ENCODE results near the gene TAS2R39. TPM values are rescaled to one million over a fixed set of nuclear protein-coding genes. Genes with fewer than 3 reads are reported as not detected.

TAS2R39 gene
- total RNA-seq, 1 donor from 2014 or later, result not detected

DNA sequence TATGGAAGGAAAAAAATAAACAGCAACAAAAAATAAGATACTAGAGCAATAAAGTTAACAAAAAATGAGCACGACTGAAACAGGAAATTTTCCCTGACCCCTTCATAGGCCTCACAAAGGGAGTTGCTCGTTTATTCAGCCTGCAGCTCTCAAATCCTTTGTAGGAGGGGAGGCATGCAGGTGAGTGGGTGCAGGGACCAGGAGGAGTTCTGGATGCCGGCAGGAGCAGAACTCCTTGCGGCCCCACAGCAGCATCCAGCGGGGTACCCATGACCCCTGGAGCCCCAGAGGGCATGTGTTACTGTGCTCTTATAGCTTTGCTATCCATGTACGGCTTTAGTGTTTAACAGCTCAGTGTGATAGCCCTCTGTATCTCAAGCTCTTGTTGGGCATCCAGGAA lies 5.8 kb downstream of the TAS2R39 start:
- H3K4me1 Mint-ChIP-seq (ENCODE audit: unreplicated experiment), result no peaks in the 10 kb centered on the region
- no peaks in the 10 kb centered on the region for H3K36me3 Mint-ChIP-seq
- H3K27ac Mint-ChIP-seq, result no peak overlapping the region
- no peak overlapping the region for H3K4me3 Mint-ChIP-seq
- TF ChIP-seq, protein P1, sequence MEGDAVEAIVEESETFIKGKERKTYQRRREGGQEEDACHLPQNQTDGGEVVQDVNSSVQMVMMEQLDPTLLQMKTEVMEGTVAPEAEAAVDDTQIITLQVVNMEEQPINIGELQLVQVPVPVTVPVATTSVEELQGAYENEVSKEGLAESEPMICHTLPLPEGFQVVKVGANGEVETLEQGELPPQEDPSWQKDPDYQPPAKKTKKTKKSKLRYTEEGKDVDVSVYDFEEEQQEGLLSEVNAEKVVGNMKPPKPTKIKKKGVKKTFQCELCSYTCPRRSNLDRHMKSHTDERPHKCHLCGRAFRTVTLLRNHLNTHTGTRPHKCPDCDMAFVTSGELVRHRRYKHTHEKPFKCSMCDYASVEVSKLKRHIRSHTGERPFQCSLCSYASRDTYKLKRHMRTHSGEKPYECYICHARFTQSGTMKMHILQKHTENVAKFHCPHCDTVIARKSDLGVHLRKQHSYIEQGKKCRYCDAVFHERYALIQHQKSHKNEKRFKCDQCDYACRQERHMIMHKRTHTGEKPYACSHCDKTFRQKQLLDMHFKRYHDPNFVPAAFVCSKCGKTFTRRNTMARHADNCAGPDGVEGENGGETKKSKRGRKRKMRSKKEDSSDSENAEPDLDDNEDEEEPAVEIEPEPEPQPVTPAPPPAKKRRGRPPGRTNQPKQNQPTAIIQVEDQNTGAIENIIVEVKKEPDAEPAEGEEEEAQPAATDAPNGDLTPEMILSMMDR (conservative IDR thresholded peaks at IDR 0.05), result no peak
- peaks cover 1% of the 10 kb centered on the region for H3K27me3 Mint-ChIP-seq
- no peaks in the 10 kb centered on the region for H3K9me3 Mint-ChIP-seq
- DNase-seq (ENCODE audit: extremely low spot score, unreplicated experiment), result no peak

DNA sequence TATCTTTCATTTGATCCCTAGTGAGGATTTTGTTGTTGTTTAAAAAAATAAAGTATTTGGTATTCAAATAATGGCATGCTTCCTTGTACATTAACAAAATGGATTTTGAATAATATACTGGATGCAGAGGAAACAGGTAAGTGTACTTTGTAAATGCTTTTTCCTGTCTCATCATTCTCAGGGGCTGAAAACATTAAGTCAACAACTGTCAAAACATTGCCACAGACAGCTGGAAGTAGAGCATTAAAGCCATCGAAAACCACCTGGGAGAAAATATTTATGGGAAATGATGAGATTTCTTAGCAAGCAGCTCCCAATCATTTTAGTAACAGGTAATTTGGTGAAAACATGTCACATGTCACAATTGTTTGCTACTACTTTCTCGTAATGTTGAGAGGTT lies 10.7 kb downstream of the TAS2R39 start:
- no peaks in the 10 kb centered on the region for H3K27me3 Mint-ChIP-seq

DNA sequence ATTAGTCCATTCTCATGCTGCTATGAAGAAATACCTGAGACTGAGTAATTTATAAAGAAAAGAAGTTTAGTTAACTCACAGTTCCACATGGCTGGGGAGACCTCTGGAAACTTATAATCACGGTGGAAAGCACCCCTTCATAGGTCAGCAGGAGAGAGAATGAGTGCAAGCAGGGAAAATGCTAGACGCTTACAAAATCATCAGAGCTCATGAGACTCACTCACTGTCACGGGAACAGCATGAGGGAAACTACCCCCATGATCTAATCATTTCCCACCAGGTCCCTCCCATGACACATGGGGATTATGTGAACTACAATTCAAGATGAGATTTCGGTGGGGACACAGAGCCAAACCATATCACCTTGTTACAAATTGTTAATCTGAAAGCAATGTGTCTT lies 15.8 kb downstream of the TAS2R39 start:
- no peak for DNase-seq (ENCODE audit: extremely low spot score, unreplicated experiment)
- TF ChIP-seq, protein P1 (conservative IDR thresholded peaks at IDR 0.05), result no peak
- H3K27ac Mint-ChIP-seq, result no peak overlapping the region
- no peaks in the 10 kb centered on the region for H3K36me3 Mint-ChIP-seq
- H3K9me3 Mint-ChIP-seq, result no peaks in the 10 kb centered on the region
- H3K27me3 Mint-ChIP-seq, result no peaks in the 10 kb centered on the region
- H3K4me1 Mint-ChIP-seq (ENCODE audit: unreplicated experiment), result no peaks in the 10 kb centered on the region
- H3K4me3 Mint-ChIP-seq, result no peak overlapping the region

More for the DNA sequence above, 10.7 kb downstream of the TAS2R39 start:
- Mint-ChIP-seq H3K27ac (no peak overlapping the region), H3K9me3 (no peaks in the 10 kb centered on the region), H3K36me3 (no peaks in the 10 kb centered on the region), H3K4me3 (no peak overlapping the region), H3K4me1 (ENCODE audit: unreplicated experiment) (no peaks in the 10 kb centered on the region)
- TF ChIP-seq, protein P1 (conservative IDR thresholded peaks at IDR 0.05), result no peak
- DNase-seq (ENCODE audit: extremely low spot score, unreplicated experiment), result no peak

DNA sequence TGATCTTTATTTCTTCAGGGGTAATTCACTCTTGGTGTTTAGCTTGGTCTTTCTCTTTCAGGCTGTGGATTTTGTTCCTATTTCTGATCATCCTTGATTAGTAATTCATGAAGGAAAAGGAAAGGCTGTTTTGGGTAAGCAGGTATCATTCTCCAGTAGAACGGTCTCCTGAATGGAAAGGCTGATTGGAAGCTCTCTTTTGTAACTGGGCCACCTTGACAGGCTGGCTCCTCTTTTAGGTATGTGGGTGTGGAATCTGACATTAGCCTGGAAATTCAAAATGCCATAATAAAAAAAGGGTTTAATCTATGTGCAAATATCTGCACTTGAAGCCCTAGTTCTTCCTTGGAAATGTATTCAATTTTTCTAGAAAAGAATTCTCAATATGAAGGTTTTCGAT lies 18.9 kb downstream of the TAS2R39 start:
- Mint-ChIP-seq H3K9me3 (no peaks in the 10 kb centered on the region), H3K27me3 (no peaks in the 10 kb centered on the region), H3K4me3 (no peak overlapping the region), H3K36me3 (no peaks in the 10 kb centered on the region), H3K4me1 (ENCODE audit: unreplicated experiment) (no peaks in the 10 kb centered on the region), H3K27ac (no peak overlapping the region)
- DNase-seq (ENCODE audit: extremely low spot score, unreplicated experiment), result no peak
- TF ChIP-seq, protein P1 (conservative IDR thresholded peaks at IDR 0.05), result no peak

DNA sequence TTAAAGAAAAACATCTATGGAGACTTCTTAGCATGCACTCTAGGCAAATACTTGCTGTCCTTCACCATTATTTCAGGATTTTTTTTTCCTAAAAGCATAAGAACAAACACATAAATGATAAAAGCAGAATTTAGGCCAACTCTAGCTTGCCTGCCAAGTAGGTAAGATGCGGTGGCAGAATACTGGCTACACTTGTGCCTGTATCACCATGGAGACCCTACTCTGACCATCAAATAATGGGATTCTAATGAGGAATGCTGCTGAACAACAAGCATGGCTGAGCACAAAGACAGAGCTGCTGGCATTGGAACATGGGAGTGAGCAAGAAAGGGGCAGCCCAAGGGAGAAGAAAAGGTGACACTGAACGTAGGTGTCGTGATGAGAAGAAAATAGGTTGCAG lies 20.2 kb downstream of the TAS2R39 start:
- no peak overlapping the region for H3K4me3 Mint-ChIP-seq
- TF ChIP-seq, protein P1 (conservative IDR thresholded peaks at IDR 0.05), result no peak
- H3K27me3 Mint-ChIP-seq, result no peaks in the 10 kb centered on the region
- no peaks in the 10 kb centered on the region for H3K4me1 Mint-ChIP-seq (ENCODE audit: unreplicated experiment)
- H3K36me3 Mint-ChIP-seq, result no peaks in the 10 kb centered on the region
- no peaks in the 10 kb centered on the region for H3K9me3 Mint-ChIP-seq
- DNase-seq (ENCODE audit: extremely low spot score, unreplicated experiment), result no peak
- no peak overlapping the region for H3K27ac Mint-ChIP-seq
